ENCODE data around the gene MYD88. TPM values are rescaled to one million over a fixed set of nuclear protein-coding genes. Genes with fewer than 3 reads are reported as not detected.

Gene MYD88
- total RNA-seq, 1 donor from 2014 or later, result 99.7 TPM

- Histone ChIP-seq H3K4me3 (no peak overlapping the region), H3K4me1 (peaks cover 36% of the 10 kb centered on the region), H3K9me3 (no peaks in the 10 kb centered on the region), H3K27ac (no peak overlapping the region), H3K36me3 (peaks cover 25% of the 10 kb centered on the region), H3K27me3 (ENCODE audit: low read depth) (no peaks in the 10 kb centered on the region)
- no peak for ATAC-seq
- TF ChIP-seq CTCF (IDR thresholded peaks at IDR 0.05), result no peak
- intact Hi-C loops (cut with DNase I), result no loop called here
- DNase-seq, result peak; percentile 42
Observed at GRCh38 chr3:38141173-38141951, 2.9 kb downstream of the MYD88 start.

DNA sequence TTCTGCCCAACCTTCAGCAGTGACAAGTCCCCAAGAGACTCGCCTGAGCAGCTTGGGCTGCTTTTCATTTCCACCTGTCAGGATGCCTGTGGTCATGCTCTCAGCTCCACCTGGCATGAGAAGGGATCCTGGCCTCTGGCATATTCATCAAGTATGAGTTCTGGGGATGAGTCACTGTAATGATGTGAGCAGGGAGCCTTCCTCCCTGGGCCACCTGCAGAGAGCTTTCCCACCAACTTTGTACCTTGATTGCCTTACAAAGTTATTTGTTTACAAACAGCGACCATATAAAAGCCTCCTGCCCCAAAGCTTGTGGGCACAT lies 3.5 kb downstream of the MYD88 start:
- Histone ChIP-seq H3K4me3 (no peak overlapping the region), H3K9me3 (no peaks in the 10 kb centered on the region), H3K4me1 (peaks cover 36% of the 10 kb centered on the region), H3K36me3 (peaks cover 25% of the 10 kb centered on the region), H3K27ac (no peak overlapping the region), H3K27me3 (ENCODE audit: low read depth) (no peaks in the 10 kb centered on the region)
- DNase-seq (no peak), ATAC-seq (no peak)
- no peak for TF ChIP-seq CTCF (IDR thresholded peaks at IDR 0.05)
- intact Hi-C loops (cut with DNase I), result no loop called here

- no peak for ATAC-seq
- Histone ChIP-seq H3K4me3 (no peak overlapping the region), H3K27ac (no peak overlapping the region), H3K4me1 (peaks cover 31% of the 10 kb centered on the region), H3K36me3 (peaks cover 25% of the 10 kb centered on the region), H3K27me3 (ENCODE audit: low read depth) (no peaks in the 10 kb centered on the region), H3K9me3 (no peaks in the 10 kb centered on the region)
- TF ChIP-seq CTCF (IDR thresholded peaks at IDR 0.05), result no peak
- intact Hi-C loops (cut with DNase I), result no loop called here
- no peak for DNase-seq
Observed at GRCh38 chr3:38142959-38143358, 4.5 kb downstream of the MYD88 start.

DNA sequence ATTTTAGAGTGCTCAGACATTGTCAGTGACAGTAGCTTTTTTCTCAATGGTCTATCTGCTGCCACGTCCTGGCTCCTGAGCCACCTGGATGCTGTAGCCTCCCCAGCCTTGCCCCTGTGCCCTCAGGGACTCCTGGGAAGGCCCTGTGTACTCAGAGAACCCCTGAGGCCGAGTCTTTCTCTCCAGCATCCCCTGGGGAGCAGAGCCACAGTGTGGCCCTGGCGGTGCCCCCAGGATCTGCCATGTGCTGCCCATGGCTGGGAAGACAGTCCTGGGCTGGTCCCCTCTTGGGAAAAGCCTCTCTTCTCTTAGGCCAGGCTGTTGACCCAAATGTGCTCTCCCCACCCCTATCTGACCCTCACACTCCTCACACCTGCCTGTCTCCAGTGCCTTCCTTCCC lies 5.0 kb downstream of the MYD88 start:
- Histone ChIP-seq H3K27ac (no peak overlapping the region), H3K4me1 (peaks cover 29% of the 10 kb centered on the region), H3K36me3 (peaks cover 25% of the 10 kb centered on the region), H3K27me3 (ENCODE audit: low read depth) (no peaks in the 10 kb centered on the region), H3K4me3 (no peak overlapping the region), H3K9me3 (no peaks in the 10 kb centered on the region)
- peak; percentile 32 for DNase-seq
- no peak for ATAC-seq
- intact Hi-C loops (cut with DNase I), result no loop called here
- no peak for TF ChIP-seq CTCF (IDR thresholded peaks at IDR 0.05)

- intact Hi-C loops (cut with DNase I), result no loop called here
- TF ChIP-seq CTCF (IDR thresholded peaks at IDR 0.05), result no peak
Observed at GRCh38 chr3:38146504-38146903, 8.0 kb downstream of the MYD88 start.

More at GRCh38 chr3:38146504-38146903, 8.0 kb downstream of the MYD88 start:
- Histone ChIP-seq H3K9me3 (no peaks in the 10 kb centered on the region), H3K4me3 (no peak overlapping the region), H3K4me1 (peaks cover 29% of the 10 kb centered on the region), H3K36me3 (peaks cover 14% of the 10 kb centered on the region), H3K27ac (no peak overlapping the region), H3K27me3 (ENCODE audit: low read depth) (no peaks in the 10 kb centered on the region)
- ATAC-seq, result no peak
- DNase-seq, result no peak

Measured in lower lobe of right lung (tissue), 2 donors.